ENCODE results near the gene SLC22A12. TPM values are rescaled to one million over a fixed set of nuclear protein-coding genes. Genes with fewer than 3 reads are reported as not detected.

SLC22A12 gene
- total RNA-seq, 1 donor from 2014 or later: not detected

DNA sequence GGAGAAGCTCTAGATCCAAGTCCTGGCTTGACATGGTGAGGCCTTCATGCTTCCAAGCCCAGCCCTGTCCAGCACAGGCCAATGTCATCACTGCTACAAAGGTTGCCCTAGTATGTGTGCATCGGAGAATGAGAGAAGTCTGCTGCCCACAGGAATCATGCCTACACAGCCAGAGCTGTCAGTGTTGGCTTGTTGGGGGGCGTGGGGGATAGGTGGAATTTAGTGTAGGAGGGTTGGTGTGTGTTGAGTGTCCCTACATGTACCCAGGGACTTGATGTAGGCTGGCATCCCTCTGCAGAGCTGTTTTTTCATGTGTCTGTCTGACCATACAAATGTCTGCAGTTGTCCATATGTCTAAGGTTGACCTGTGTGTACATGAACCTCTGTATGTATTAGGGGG is 37.6 kb downstream of the SLC22A12 start:
- TF ChIP-seq, protein P1, sequence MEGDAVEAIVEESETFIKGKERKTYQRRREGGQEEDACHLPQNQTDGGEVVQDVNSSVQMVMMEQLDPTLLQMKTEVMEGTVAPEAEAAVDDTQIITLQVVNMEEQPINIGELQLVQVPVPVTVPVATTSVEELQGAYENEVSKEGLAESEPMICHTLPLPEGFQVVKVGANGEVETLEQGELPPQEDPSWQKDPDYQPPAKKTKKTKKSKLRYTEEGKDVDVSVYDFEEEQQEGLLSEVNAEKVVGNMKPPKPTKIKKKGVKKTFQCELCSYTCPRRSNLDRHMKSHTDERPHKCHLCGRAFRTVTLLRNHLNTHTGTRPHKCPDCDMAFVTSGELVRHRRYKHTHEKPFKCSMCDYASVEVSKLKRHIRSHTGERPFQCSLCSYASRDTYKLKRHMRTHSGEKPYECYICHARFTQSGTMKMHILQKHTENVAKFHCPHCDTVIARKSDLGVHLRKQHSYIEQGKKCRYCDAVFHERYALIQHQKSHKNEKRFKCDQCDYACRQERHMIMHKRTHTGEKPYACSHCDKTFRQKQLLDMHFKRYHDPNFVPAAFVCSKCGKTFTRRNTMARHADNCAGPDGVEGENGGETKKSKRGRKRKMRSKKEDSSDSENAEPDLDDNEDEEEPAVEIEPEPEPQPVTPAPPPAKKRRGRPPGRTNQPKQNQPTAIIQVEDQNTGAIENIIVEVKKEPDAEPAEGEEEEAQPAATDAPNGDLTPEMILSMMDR (IDR thresholded peaks at IDR 0.05): no peak
- Histone ChIP-seq H3K4me3 (no peak overlapping the region), H3K9me3 (no peaks in the 10 kb centered on the region), H3K27me3 (ENCODE audit: low read depth) (peaks cover 9% of the 10 kb centered on the region), H3K36me3 (no peaks in the 10 kb centered on the region), H3K27ac (no peak overlapping the region), H3K4me1 (peaks cover 3% of the 10 kb centered on the region)
- ATAC-seq: no peak
- DNase-seq: no peak
- intact Hi-C loops (cut with DNase I): no loop called here

DNA sequence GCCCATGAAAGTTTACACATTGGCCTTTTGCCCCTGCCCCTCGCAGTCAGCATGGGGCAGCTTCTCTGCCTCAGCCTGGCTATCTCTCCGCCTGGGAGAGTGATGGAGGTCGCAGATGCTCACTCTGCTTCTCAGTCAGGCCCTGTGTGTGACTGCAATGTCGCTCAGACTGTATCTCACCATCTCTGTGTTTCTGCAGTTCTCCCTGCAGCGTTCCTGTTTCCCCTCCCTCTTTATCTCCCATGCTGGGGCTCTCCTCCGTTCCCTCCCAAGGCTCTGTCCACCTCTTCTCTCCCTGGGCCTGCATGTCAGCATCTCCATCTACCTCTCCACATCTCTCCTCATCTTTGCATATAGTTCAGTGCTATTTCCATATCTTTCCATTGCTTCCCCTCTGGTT is 38.1 kb downstream of the SLC22A12 start:
- TF ChIP-seq, protein P1 (IDR thresholded peaks at IDR 0.05): no peak
- ATAC-seq (no peak), DNase-seq (no peak)
- no peak overlapping the region for H3K4me3 ChIP-seq
- H3K36me3 ChIP-seq: no peaks in the 10 kb centered on the region
- intact Hi-C loops (cut with DNase I): no loop called here
- no peak overlapping the region for H3K27ac ChIP-seq
- peaks cover 9% of the 10 kb centered on the region for H3K27me3 ChIP-seq (ENCODE audit: low read depth)
- peaks cover 3% of the 10 kb centered on the region for H3K4me1 ChIP-seq
- H3K9me3 ChIP-seq: no peaks in the 10 kb centered on the region

DNA sequence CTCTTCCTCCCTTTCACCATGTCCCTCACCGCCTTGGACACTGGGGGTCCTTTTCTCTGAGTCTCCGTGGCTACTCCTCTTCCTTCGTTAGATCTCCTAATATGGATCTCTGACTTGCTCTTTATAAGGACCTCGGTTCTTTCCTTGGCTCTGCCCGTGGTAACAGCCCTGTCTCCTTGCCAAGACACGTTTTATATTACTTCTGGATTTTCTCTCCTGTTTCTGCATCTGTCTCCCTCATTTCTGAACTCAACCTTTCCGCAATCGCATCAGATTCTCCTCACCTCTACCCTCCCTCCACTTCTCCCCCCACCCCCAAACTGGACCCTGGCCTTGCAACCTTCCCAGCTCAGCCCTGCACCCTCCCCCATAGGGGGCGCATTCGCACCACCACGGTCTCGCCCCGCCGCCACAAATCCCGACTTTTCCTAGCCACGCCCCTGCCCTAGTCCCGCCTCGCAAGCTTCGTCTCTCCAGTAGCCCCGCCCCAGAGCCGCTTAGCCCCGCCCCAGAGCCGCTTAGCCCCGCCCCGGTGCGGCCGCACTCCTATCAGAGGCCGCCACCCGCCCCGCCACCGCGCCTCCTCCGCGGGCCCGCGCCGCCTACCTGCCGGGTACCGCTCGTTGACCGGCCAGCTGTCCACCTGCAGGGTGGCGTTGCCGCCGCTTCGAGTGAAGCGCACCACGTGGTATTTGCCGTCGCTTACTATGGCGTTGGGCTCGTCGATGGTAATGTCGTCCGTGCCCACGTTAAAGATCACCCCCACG is 39.0 kb downstream of the SLC22A12 start:
- peaks cover 3% of the 10 kb centered on the region for H3K4me1 ChIP-seq
- TF ChIP-seq, protein P1 (IDR thresholded peaks at IDR 0.05): no peak
- no peak for DNase-seq
- no peak for ATAC-seq
- peaks cover 17% of the 10 kb centered on the region for H3K27me3 ChIP-seq (ENCODE audit: low read depth)
- H3K9me3 ChIP-seq: no peaks in the 10 kb centered on the region
- no peak overlapping the region for H3K27ac ChIP-seq
- no peaks in the 10 kb centered on the region for H3K36me3 ChIP-seq
- intact Hi-C loops (cut with DNase I): no loop called here
- no peak overlapping the region for H3K4me3 ChIP-seq

DNA sequence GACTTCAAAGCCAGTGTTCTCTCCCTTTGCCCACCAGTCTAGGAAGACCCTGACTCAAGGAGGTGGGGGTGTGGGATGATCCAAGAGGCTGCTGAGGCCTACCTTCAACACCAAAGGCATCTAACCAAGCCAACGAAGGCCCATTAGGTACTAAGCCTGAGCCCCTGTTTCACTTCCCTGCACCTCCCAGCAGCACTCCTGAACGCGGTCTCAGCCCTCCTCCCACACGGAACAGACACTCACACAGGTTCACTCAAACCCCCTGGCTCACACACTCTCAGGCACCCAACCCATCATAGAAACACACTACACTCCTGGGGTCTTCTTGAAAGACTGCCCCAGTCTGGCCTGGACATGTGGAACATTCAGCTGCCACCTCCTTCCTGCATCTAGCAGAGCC is 40.7 kb downstream of the SLC22A12 start:
- intact Hi-C loops (cut with DNase I): no loop called here

DNA sequence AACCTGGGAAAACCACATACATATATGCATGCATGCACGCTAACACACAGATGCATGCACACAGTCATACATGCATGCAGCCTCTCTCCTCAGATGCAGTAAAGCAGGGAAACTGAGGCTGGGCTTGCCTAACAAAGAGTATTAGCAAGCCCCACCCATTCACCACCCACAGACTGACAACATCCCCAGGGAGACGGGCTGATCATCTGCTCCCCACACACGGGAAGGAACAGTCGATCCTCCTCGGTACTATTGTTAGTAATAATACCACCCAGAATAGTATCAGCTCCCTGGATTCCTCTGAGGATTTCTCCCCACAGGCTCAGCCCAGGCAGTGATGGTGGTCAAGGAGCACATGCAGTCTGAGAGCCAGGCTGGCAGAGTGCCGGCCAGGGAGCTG is 41.2 kb downstream of the SLC22A12 start:
- H3K27ac ChIP-seq: no peak overlapping the region
- TF ChIP-seq, protein P1 (IDR thresholded peaks at IDR 0.05): no peak
- H3K27me3 ChIP-seq (ENCODE audit: low read depth): peaks cover 36% of the 10 kb centered on the region
- no peaks in the 10 kb centered on the region for H3K4me1 ChIP-seq
- no peaks in the 10 kb centered on the region for H3K36me3 ChIP-seq
- ATAC-seq (no peak), DNase-seq (no peak)
- H3K9me3 ChIP-seq: no peaks in the 10 kb centered on the region
- no peak overlapping the region for H3K4me3 ChIP-seq
- intact Hi-C loops (cut with DNase I): no loop called here

More for the DNA sequence above, 40.7 kb downstream of the SLC22A12 start:
- Histone ChIP-seq H3K27me3 (ENCODE audit: low read depth) (peaks cover 30% of the 10 kb centered on the region), H3K36me3 (no peaks in the 10 kb centered on the region), H3K27ac (no peak overlapping the region), H3K9me3 (no peaks in the 10 kb centered on the region), H3K4me3 (no peak overlapping the region), H3K4me1 (no peaks in the 10 kb centered on the region)
- TF ChIP-seq, protein P1 (IDR thresholded peaks at IDR 0.05): no peak
- no peak for DNase-seq
- no peak for ATAC-seq
